ENCODE results near the gene LCE5A. TPM values are rescaled to one million over a fixed set of nuclear protein-coding genes. Genes with fewer than 3 reads are reported as not detected.

Gene LCE5A
- total and polyA plus RNA-seq, 9 of the 15 experiments (the other 6 are each of a cell fraction or from before 2014, with no cell fraction given) = not detected

DNA sequence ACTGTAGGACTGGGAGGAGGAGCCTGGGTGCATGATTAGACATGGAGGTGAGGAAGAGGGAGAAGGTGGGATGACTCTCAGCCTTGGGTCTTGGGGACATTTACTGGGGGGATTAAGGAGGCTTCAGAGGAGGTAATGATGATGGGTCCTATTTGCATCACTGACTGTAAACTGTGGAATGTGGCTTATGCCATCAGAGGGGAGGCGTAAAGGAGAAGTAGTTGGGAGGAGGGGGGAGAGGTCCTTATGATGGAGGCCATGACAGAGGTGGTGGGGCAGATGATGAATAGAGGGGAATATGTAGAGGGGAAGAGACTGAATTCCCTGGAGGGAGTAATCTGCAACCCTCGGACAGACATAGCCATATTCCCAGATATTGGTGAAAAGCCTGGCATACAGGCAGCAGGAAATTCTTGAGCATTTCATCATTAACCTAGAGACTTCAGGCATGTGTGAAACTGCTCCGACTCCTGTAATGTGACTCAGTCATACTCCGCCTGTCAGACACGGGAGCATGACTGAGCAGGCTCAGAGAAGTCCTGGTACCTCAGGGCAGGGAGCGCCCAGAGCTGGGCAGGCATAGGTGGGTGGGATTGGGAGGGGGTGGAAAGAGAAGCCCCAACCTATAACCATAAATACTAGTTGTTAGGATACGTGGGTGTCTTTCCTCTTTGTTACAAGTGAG is 8.0 kb upstream of the LCE5A start:
- ChIA-PET CTCF (ENCODE audit: low intra/inter-chr PET ratio) (no interaction called here), POLR2A (no interaction called here)
- H3K36me3 ChIP-seq (ENCODE audit: control insufficient read depth, insufficient read depth, low read length) = no peaks in the 10 kb centered on the region
- no peak overlapping the region for H2AFZ ChIP-seq (ENCODE audit: low read depth, low read length)
- ATAC-seq (no peak), FAIRE-seq (no peak), DNase-seq (ENCODE audit: extremely low read depth in 1 of 4, low spot score in 3 of 4) (no peak)
- peaks cover 0 to 7% of the 10 kb centered on the region in 2 experiments; a peak in 1 of 5 replicates for H3K27me3 ChIP-seq (ENCODE audit: control insufficient read depth in 2 of 2, insufficient read depth in 2 of 2, low read length in 2 of 2)
- BruUV-seq (replicated peaks) = no TSS peak
- H3K79me2 ChIP-seq (ENCODE audit: control insufficient read depth, insufficient read depth, low read length) = no peaks in the 10 kb centered on the region
- in situ Hi-C loops (cut with MboI) (no loop called here), intact Hi-C loops (cut with micrococcal nuclease) (no loop called here)
- no peaks in the 10 kb centered on the region for H3K9me3 ChIP-seq (replicated peaks; ENCODE audit: control insufficient read depth, insufficient read depth, low read depth, low read length)
- no peak overlapping the region for H3K27ac ChIP-seq (ENCODE audit: extremely low read depth, low read depth, low read length)
- no peak overlapping the region for H3K4me3 ChIP-seq
- no peaks in the 10 kb centered on the region for H4K20me1 ChIP-seq (replicated peaks; ENCODE audit: control insufficient read depth, insufficient read depth, low read length)
- H3K4me1 ChIP-seq (replicated peaks in 1 of 2; ENCODE audit: control insufficient read depth in 2 of 2, insufficient read depth in 2 of 2, low read length in 2 of 2) = no peaks in the 10 kb centered on the region
- H3K9me1 ChIP-seq (ENCODE audit: control insufficient read depth, insufficient read depth, low read length) = no peaks in the 10 kb centered on the region
- H3K9ac ChIP-seq (ENCODE audit: insufficient read depth in 1 of 2, low read depth in 2 of 2, low read length in 2 of 2) = no peak overlapping the region
- 3% methylated on average over 7 of the region's 7 CpGs for WGBS (ENCODE audit: insufficient coverage, low coverage, missing lambda C conversion rate)
- no peak overlapping the region for H3K4me2 ChIP-seq (ENCODE audit: insufficient read depth, low read length)
- TF ChIP-seq, protein P1, sequence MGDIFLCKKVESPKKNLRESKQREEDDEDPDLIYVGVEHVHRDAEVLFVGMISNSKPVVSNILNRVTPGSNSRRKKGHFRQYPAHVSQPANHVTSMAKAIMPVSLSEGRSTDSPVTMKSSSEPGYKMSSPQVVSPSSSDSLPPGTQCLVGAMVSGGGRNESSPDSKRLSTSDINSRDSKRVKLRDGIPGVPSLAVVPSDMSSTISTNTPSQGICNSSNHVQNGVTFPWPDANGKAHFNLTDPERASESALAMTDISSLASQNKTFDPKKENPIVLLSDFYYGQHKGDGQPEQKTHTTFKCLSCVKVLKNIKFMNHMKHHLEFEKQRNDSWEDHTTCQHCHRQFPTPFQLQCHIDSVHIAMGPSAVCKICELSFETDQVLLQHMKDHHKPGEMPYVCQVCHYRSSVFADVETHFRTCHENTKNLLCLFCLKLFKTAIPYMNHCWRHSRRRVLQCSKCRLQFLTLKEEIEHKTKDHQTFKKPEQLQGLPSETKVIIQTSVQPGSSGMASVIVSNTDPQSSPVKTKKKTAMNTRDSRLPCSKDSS (IDR thresholded peaks at IDR 0.05; ENCODE audit: low read depth, partially characterized antibody) = no peak
- TF ChIP-seq ESRRB (CRISPR knock-in tag; IDR thresholded peaks at IDR 0.05; ENCODE audit: borderline replicate concordance) = no peak
- no peak for TF ChIP-seq NFIX (CRISPR knock-in tag; IDR thresholded peaks at IDR 0.05; ENCODE audit: low read depth)
- TF ChIP-seq DMBX1 (CRISPR knock-in tag; IDR thresholded peaks at IDR 0.05; ENCODE audit: borderline replicate concordance) = no peak
- no peak for TF ChIP-seq MYBL2 (IDR thresholded peaks at IDR 0.05; ENCODE audit: low read depth)
- no peak for TF ChIP-seq MYBL2 (CRISPR knock-in tag; IDR thresholded peaks at IDR 0.05; ENCODE audit: borderline replicate concordance)
- no peak for TF ChIP-seq NBN (IDR thresholded peaks at IDR 0.05; ENCODE audit: low read depth)
- TF ChIP-seq, protein P2, sequence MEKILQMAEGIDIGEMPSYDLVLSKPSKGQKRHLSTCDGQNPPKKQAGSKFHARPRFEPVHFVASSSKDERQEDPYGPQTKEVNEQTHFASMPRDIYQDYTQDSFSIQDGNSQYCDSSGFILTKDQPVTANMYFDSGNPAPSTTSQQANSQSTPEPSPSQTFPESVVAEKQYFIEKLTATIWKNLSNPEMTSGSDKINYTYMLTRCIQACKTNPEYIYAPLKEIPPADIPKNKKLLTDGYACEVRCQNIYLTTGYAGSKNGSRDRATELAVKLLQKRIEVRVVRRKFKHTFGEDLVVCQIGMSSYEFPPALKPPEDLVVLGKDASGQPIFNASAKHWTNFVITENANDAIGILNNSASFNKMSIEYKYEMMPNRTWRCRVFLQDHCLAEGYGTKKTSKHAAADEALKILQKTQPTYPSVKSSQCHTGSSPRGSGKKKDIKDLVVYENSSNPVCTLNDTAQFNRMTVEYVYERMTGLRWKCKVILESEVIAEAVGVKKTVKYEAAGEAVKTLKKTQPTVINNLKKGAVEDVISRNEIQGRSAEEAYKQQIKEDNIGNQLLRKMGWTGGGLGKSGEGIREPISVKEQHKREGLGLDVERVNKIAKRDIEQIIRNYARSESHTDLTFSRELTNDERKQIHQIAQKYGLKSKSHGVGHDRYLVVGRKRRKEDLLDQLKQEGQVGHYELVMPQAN (IDR thresholded peaks at IDR 0.05; ENCODE audit: borderline replicate concordance) = no peak
- TF ChIP-seq, protein P3, sequence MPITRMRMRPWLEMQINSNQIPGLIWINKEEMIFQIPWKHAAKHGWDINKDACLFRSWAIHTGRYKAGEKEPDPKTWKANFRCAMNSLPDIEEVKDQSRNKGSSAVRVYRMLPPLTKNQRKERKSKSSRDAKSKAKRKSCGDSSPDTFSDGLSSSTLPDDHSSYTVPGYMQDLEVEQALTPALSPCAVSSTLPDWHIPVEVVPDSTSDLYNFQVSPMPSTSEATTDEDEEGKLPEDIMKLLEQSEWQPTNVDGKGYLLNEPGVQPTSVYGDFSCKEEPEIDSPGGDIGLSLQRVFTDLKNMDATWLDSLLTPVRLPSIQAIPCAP (CRISPR knock-in tag; IDR thresholded peaks at IDR 0.05; ENCODE audit: borderline replicate concordance) = no peak
- no peak for TF ChIP-seq CXXC5 (CRISPR knock-in tag; IDR thresholded peaks at IDR 0.05)
- no peak for TF ChIP-seq RB1 (IDR thresholded peaks at IDR 0.05; ENCODE audit: low read depth)
- no peak for TF ChIP-seq ZFPM2 (CRISPR knock-in tag; IDR thresholded peaks at IDR 0.05)
- TF ChIP-seq, protein P4, sequence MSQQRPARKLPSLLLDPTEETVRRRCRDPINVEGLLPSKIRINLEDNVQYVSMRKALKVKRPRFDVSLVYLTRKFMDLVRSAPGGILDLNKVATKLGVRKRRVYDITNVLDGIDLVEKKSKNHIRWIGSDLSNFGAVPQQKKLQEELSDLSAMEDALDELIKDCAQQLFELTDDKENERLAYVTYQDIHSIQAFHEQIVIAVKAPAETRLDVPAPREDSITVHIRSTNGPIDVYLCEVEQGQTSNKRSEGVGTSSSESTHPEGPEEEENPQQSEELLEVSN (IDR thresholded peaks at IDR 0.05; ENCODE audit: borderline replicate concordance in 1 of 2, extremely low read depth in 1 of 2, insufficient read depth in 1 of 2, insufficient read length in 1 of 2, low read depth in 1 of 2, low read length in 1 of 2, poor library complexity in 1 of 2, severe bottlenecking in 1 of 2) = no peak
- TF ChIP-seq BMI1 (IDR thresholded peaks at IDR 0.05; ENCODE audit: low read length) = no peak
- no peak for TF ChIP-seq TEAD4 (IDR thresholded peaks at IDR 0.05; ENCODE audit: low read length)
- no peak for TF ChIP-seq TEAD4 (CRISPR knock-in tag; IDR thresholded peaks at IDR 0.05; ENCODE audit: borderline replicate concordance)
